Ishikawa (cell line): ENCODE measurements around the gene GTF2F2.

Experiments used
- CEBPB ChIP-seq: IDR thresholded peaks from 2 replicates; pipeline ENCODE4 v1.6.1; 2012
- CREB1 ChIP-seq: IDR thresholded peaks from 2 replicates; pipeline ENCODE4 v1.6.1; 2012; ENCODE audit warnings: low read depth
- EGR1 ChIP-seq: IDR thresholded peaks from 2 replicates; pipeline ENCODE4 v1.6.1; 2012
- EP300 ChIP-seq: IDR thresholded peaks from 2 replicates; pipeline ENCODE4 v1.6.1; 2012; ENCODE audit warnings: borderline replicate concordance
- FOXM1 ChIP-seq: IDR thresholded peaks from 2 replicates; pipeline ENCODE4 v1.6.1; 2012; ENCODE audit warnings: low read depth, borderline replicate concordance
- MAX ChIP-seq: IDR thresholded peaks from 2 replicates; pipeline ENCODE4 v1.6.1; 2012
- NFIC ChIP-seq: IDR thresholded peaks from 2 replicates; pipeline ENCODE4 v1.6.1; 2012
- RAD21 ChIP-seq: IDR thresholded peaks from 2 replicates; pipeline ENCODE4 v1.6.1; 2012; ENCODE audit warnings: low read depth
- TAF1 ChIP-seq: IDR thresholded peaks from 2 replicates; pipeline ENCODE4 v1.6.1; 2012; ENCODE audit warnings: low read depth, mild to moderate bottlenecking
- TCF12 ChIP-seq: IDR thresholded peaks from 2 replicates; pipeline ENCODE4 v1.6.1; 2012; ENCODE audit warnings: low read depth
- TEAD4 ChIP-seq: IDR thresholded peaks from 2 replicates; pipeline ENCODE4 v1.6.1; 2012
- USF1 ChIP-seq: IDR thresholded peaks from 2 replicates; pipeline ENCODE4 v1.6.1; 2012
- YY1 ChIP-seq: IDR thresholded peaks from 2 replicates; pipeline ENCODE4 v1.6.1; 2012; ENCODE audit warnings: low read depth
- ZBTB7A ChIP-seq: IDR thresholded peaks from 2 replicates; pipeline ENCODE4 v1.6.1; 2012; ENCODE audit warnings: low read depth
- TF ChIP-seq, protein P1 (sequence below): IDR thresholded peaks from 2 replicates; pipeline ENCODE4 v1.6.1; 2012; ENCODE audit warnings: low read depth, mild to moderate bottlenecking

GTF2F2 gene

DNA sequence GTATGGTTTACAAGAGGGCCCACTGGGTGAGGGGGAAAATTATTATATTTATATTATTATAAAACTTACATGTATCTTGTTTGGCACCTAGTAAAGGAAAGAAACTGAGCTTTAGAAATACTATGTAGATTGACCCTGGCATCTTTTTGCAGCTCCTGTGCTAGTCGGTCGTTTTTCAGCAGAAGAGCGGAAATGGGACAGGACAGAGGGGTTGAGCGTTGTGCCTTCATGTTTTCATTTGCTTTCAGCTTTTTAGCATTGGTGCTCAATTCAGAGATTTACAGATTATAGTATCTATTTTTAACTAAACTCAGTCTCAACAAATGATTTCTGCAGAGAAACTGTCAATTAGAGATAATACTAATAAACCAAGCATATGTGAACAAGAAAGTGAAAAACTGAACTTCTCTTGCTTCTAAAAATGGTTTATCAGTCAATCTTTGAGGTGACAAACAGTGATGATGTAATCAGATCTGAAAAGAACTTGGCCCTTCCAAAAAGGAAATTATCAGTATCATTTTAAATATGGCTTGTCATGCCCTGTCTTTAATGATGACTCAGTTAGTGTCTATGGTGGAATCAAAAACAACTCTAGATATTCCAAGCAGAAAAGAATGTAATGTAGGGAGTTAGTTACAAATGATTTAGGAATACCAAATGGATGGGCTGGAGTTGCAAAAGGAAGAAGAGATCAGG, 137.5 kb downstream of the GTF2F2 start:
- no peak for TF ChIP-seq EGR1
- no peak for TF ChIP-seq RAD21
- TF ChIP-seq USF1, result no peak
- TF ChIP-seq TCF12, result no peak
- TF ChIP-seq TEAD4, result no peak
- TF ChIP-seq FOXM1, result no peak
- TF ChIP-seq TAF1, result no peak
- TF ChIP-seq, protein P1, sequence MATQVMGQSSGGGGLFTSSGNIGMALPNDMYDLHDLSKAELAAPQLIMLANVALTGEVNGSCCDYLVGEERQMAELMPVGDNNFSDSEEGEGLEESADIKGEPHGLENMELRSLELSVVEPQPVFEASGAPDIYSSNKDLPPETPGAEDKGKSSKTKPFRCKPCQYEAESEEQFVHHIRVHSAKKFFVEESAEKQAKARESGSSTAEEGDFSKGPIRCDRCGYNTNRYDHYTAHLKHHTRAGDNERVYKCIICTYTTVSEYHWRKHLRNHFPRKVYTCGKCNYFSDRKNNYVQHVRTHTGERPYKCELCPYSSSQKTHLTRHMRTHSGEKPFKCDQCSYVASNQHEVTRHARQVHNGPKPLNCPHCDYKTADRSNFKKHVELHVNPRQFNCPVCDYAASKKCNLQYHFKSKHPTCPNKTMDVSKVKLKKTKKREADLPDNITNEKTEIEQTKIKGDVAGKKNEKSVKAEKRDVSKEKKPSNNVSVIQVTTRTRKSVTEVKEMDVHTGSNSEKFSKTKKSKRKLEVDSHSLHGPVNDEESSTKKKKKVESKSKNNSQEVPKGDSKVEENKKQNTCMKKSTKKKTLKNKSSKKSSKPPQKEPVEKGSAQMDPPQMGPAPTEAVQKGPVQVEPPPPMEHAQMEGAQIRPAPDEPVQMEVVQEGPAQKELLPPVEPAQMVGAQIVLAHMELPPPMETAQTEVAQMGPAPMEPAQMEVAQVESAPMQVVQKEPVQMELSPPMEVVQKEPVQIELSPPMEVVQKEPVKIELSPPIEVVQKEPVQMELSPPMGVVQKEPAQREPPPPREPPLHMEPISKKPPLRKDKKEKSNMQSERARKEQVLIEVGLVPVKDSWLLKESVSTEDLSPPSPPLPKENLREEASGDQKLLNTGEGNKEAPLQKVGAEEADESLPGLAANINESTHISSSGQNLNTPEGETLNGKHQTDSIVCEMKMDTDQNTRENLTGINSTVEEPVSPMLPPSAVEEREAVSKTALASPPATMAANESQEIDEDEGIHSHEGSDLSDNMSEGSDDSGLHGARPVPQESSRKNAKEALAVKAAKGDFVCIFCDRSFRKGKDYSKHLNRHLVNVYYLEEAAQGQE, result no peak
- no peak for TF ChIP-seq ZBTB7A
- no peak for TF ChIP-seq NFIC
- TF ChIP-seq MAX, result no peak
- no peak for TF ChIP-seq CREB1
- no peak for TF ChIP-seq CEBPB

- no peak for TF ChIP-seq FOXM1
- no peak for TF ChIP-seq ZBTB7A
- no peak for TF ChIP-seq EP300
- TF ChIP-seq USF1, result no peak
- TF ChIP-seq NFIC, result no peak
- TF ChIP-seq MAX, result no peak
- TF ChIP-seq YY1, result no peak
- no peak for TF ChIP-seq CEBPB
- TF ChIP-seq TEAD4, result no peak
- no peak for TF ChIP-seq RAD21
- no peak for TF ChIP-seq CREB1
- no peak for TF ChIP-seq EGR1
- TF ChIP-seq, protein P1, result no peak
- TF ChIP-seq TAF1, result no peak
- TF ChIP-seq TCF12, result no peak
Observed at GRCh38 chr13:45258334-45258675, 138.0 kb downstream of the GTF2F2 start.

GRCh38 chr13:45267215-45267614, 146.9 kb downstream of the GTF2F2 start:
- TF ChIP-seq TCF12 (no peak), MAX (no peak), EGR1 (no peak), ZBTB7A (no peak), TAF1 (no peak), YY1 (no peak), RAD21 (no peak), NFIC (no peak), CREB1 (no peak)
- TF ChIP-seq, protein P1, result no peak

GRCh38 chr13:45269204-45269603, 148.9 kb downstream of the GTF2F2 start:
- no peak for TF ChIP-seq TAF1
- TF ChIP-seq NFIC, result no peak
- no peak for TF ChIP-seq MAX
- TF ChIP-seq FOXM1, result no peak
- no peak for TF ChIP-seq EGR1
- TF ChIP-seq CREB1, result no peak
- no peak for TF ChIP-seq ZBTB7A
- no peak for TF ChIP-seq TCF12
- TF ChIP-seq USF1, result no peak
